SK-N-SH (cell line): ENCODE measurements around the gene ZNF804B. TPM values are rescaled to one million over a fixed set of nuclear protein-coding genes. Genes with fewer than 3 reads are reported as not detected.

Source experiments
- CTCF ChIA-PET: fragments of 300-600, 350-600 bp; formaldehyde crosslinking; extraction: SDS; loops from one replicate; lab custom pipeline; 2021; lab: Yijun Ruan, JAX
- POLR2A ChIA-PET: fragments of 350-600 bp; sonication (Branson Sonifier 250); formaldehyde crosslinking; extraction: SDS; loops from one replicate; lab custom pipeline; 2020; ENCODE audit warnings: antibody characterized with exemption, inconsistent platforms; lab: Yijun Ruan, JAX
- DNase-seq: peaks from one replicate; pipeline ENCODE4 v3.0.0; 2012
- H2AFZ ChIP-seq: fragments of 200-600 bp; sonication (generic); 2 replicates; pipeline ENCODE4 v1.8.1; 2016; ENCODE audit warnings: antibody characterized with exemption, mild to moderate bottlenecking, low read depth
- H3F3A ChIP-seq: fragments of 200-600 bp; sonication (generic); replicated peaks from 2 replicates; pipeline ENCODE3; 2016; ENCODE audit warnings: antibody characterized with exemption, mild to moderate bottlenecking; ENCODE audit not compliant: insufficient read depth
- H3K27ac ChIP-seq, 2 experiments: fragments of 200-500 bp in 1 of 2; fragments of 200-600 bp in 1 of 2; sonication (Bioruptor generic) in 1 of 2; sonication (generic), shearing (Covaris generic) in 1 of 2; 2 replicates each; pipeline versions ENCODE4 v1.5.1 to v1.6.1; 2014 to 2016; ENCODE audit warnings: low read depth in 2 of 2, inconsistent platforms in 1 of 2, low read length in 1 of 2, mild to moderate bottlenecking in 1 of 2, mixed read lengths in 1 of 2
- H3K27me3 ChIP-seq: fragments of 200-600 bp; sonication (generic), shearing (Covaris generic); 2 replicates; pipeline ENCODE4 v1.6.1; 2016; ENCODE audit warnings: mixed run types; ENCODE audit not compliant: insufficient read depth
- H3K36me3 ChIP-seq, 2 experiments: fragments of 200-500 bp in 1 of 2; fragments of 200-600 bp in 1 of 2; sonication (Bioruptor generic) in 1 of 2; sonication (generic) in 1 of 2; replicated peaks in 1 of 2; 2 replicates each; pipeline versions ENCODE3 to v1.5.1; 2014 to 2016; ENCODE audit warnings: low read length in 1 of 2, mild to moderate bottlenecking in 1 of 2; ENCODE audit not compliant: insufficient read depth in 2 of 2, control insufficient read depth in 1 of 2
- H3K4me1 ChIP-seq, 2 experiments: fragments of 200-500 bp in 1 of 2; fragments of 200-600 bp in 1 of 2; sonication (Bioruptor generic) in 1 of 2; sonication (generic), shearing (Covaris generic) in 1 of 2; 2 replicates each; pipeline versions ENCODE4 v1.5.1 to v1.6.1; 2014 to 2016; ENCODE audit warnings: low read depth in 1 of 2, low read length in 1 of 2, mixed run types in 1 of 2; ENCODE audit not compliant: insufficient read depth in 2 of 2, control insufficient read depth in 1 of 2
- H3K4me2 ChIP-seq: fragments of 200-600 bp; sonication (generic), shearing (Covaris generic); 2 replicates; pipeline ENCODE4 v1.6.1; 2017; ENCODE audit warnings: mixed run types
- H3K4me3 ChIP-seq, 2 experiments: fragments of 200-500 bp in 1 of 2; fragments of 200-600 bp in 1 of 2; sonication (Bioruptor generic) in 1 of 2; sonication (generic), shearing (Covaris generic) in 1 of 2; 2 replicates each; pipeline versions ENCODE4 v1.5.1 to v1.8.1; 2014 to 2016; ENCODE audit warnings: low read depth in 2 of 2, inconsistent platforms in 1 of 2, low read length in 1 of 2, mild to moderate bottlenecking in 1 of 2, mixed read lengths in 1 of 2, moderate library complexity in 1 of 2
- H3K79me2 ChIP-seq: fragments of 200-600 bp; sonication (generic); 2 replicates; pipeline ENCODE4 v1.8.1; 2017; ENCODE audit warnings: mild to moderate bottlenecking; ENCODE audit not compliant: insufficient read depth
- H3K9ac ChIP-seq: fragments of 200-600 bp; sonication (generic); 2 replicates; pipeline ENCODE4 v1.6.1; 2017; ENCODE audit warnings: mixed run types
- H3K9me2 ChIP-seq: fragments of 200-600 bp; sonication (generic); 2 replicates; pipeline ENCODE4 v1.6.1; 2017; ENCODE audit warnings: mixed run types
- H3K9me3 ChIP-seq: fragments of 200-600 bp; sonication (generic); 2 replicates; pipeline ENCODE4 v1.6.1; 2017; ENCODE audit warnings: mixed run types, mild to moderate bottlenecking, moderate library complexity
- H4K20me1 ChIP-seq: fragments of 200-600 bp; sonication (generic); 2 replicates; pipeline ENCODE4 v1.6.1; 2017; ENCODE audit warnings: mild to moderate bottlenecking, mixed run types; ENCODE audit not compliant: insufficient read depth
- CHD2 ChIP-seq: fragments of 150-350 bp; IDR thresholded peaks from 2 replicates; pipeline ENCODE4 v1.6.1; 2018; ENCODE audit warnings: low read length; ENCODE audit not compliant: partially characterized antibody
- ELF1 ChIP-seq: IDR thresholded peaks from 2 replicates; pipeline ENCODE4 v1.4.0; 2012
- FOSL2 ChIP-seq: IDR thresholded peaks from 2 replicates; pipeline ENCODE4 v1.4.0; 2012; ENCODE audit warnings: low read depth, mild to moderate bottlenecking, moderate library complexity, borderline replicate concordance
- FOXM1 ChIP-seq: IDR thresholded peaks from 2 replicates; pipeline ENCODE4 v1.4.0; 2012; ENCODE audit warnings: low read depth, mild to moderate bottlenecking
- GABPA ChIP-seq: IDR thresholded peaks from 2 replicates; pipeline ENCODE4 v1.4.0; 2012; ENCODE audit warnings: low read depth, mild to moderate bottlenecking
- MEF2A ChIP-seq: IDR thresholded peaks from 2 replicates; pipeline ENCODE4 v1.4.0; 2012; ENCODE audit warnings: low read depth, borderline replicate concordance
- MXI1 ChIP-seq: IDR thresholded peaks from 2 replicates; pipeline ENCODE4 v1.6.1; 2012; ENCODE audit warnings: mild to moderate bottlenecking, low read depth, low read length, improper control_type of control experiment
- RAD21 ChIP-seq: IDR thresholded peaks from 2 replicates; pipeline ENCODE4 v1.6.1; 2012; ENCODE audit warnings: mild to moderate bottlenecking, low read length
- TCF12 ChIP-seq: IDR thresholded peaks from 2 replicates; pipeline ENCODE4 v1.4.0; 2012
- WGBS: methylation state at CpG from one replicate; pipeline ENCODE4 v1.1.6; 2017; ENCODE audit warnings: low lambda C conversion rate; 5-methylcytosine and 5-hydroxymethylcytosine counted together
- polyA plus RNA-seq, 3 experiments: library from polyadenylated mRNA; depleted of rRNA; stranded (reverse); fragments of >200 nt; gene quantifications; 2 replicates each; pipeline ENCODE4 v1.2.3, GENCODE V29; 2012
- TF ChIP-seq, protein P1 (sequence below): IDR thresholded peaks from 2 replicates; pipeline ENCODE4 v1.4.0; 2012; ENCODE audit warnings: low read depth
- TF ChIP-seq, protein P2 (sequence below): IDR thresholded peaks from 2 replicates; pipeline ENCODE4 v1.6.1; 2012; ENCODE audit warnings: mild to moderate bottlenecking, low read depth, low read length, moderate library complexity
- TF ChIP-seq, protein P3 (sequence below): IDR thresholded peaks from 2 replicates; pipeline ENCODE4 v1.4.0; 2012; ENCODE audit warnings: low read depth, borderline replicate concordance
- TF ChIP-seq, protein P4 (sequence below): IDR thresholded peaks from 2 replicates; pipeline ENCODE4 v1.4.0; 2012; ENCODE audit warnings: low read depth, borderline replicate concordance

ZNF804B gene
- polyA plus RNA-seq, 1 of the 3 experiments (the other 2 are of a cell fraction), result not detected

DNA sequence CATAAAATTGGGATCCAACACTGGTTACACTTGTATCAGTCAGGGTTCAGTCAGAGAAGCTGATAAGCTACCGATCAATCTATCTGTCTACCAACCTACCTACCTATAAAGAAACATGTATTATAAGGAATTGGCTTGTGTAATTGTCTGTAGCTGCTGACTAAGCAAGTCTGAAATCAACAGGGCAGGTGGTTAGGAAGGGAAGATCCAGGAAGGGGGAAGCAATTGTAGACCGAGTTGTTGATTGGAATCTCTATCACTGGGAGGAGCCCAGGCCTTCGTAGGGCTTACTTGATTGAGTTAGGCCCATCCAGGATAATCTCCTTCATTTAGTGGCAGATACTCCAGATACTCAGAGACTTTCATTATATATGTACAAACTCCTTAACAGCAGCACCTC is 307.5 kb downstream of the ZNF804B start:
- 9% methylated on average over 3 of the region's 3 CpGs for WGBS
- Histone ChIP-seq H3K27me3 (no peaks in the 10 kb centered on the region), H3K27ac (no peak overlapping the region), H3K9ac (no peak overlapping the region), H4K20me1 (no peaks in the 10 kb centered on the region), H3K4me2 (no peak overlapping the region), H2AFZ (no peak overlapping the region), H3K79me2 (no peaks in the 10 kb centered on the region), H3K9me2 (no peaks in the 10 kb centered on the region), H3K36me3 (no peaks in the 10 kb centered on the region), H3F3A (no peaks in the 10 kb centered on the region), H3K4me3 (no peak overlapping the region), H3K9me3 (no peaks in the 10 kb centered on the region), H3K4me1 (no peaks in the 10 kb centered on the region)
- no peak for DNase-seq
- ChIA-PET POLR2A (no interaction called here), CTCF (no interaction called here)
- TF ChIP-seq, protein P1, sequence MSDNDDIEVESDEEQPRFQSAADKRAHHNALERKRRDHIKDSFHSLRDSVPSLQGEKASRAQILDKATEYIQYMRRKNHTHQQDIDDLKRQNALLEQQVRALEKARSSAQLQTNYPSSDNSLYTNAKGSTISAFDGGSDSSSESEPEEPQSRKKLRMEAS, result no peak
- TF ChIP-seq, protein P2, sequence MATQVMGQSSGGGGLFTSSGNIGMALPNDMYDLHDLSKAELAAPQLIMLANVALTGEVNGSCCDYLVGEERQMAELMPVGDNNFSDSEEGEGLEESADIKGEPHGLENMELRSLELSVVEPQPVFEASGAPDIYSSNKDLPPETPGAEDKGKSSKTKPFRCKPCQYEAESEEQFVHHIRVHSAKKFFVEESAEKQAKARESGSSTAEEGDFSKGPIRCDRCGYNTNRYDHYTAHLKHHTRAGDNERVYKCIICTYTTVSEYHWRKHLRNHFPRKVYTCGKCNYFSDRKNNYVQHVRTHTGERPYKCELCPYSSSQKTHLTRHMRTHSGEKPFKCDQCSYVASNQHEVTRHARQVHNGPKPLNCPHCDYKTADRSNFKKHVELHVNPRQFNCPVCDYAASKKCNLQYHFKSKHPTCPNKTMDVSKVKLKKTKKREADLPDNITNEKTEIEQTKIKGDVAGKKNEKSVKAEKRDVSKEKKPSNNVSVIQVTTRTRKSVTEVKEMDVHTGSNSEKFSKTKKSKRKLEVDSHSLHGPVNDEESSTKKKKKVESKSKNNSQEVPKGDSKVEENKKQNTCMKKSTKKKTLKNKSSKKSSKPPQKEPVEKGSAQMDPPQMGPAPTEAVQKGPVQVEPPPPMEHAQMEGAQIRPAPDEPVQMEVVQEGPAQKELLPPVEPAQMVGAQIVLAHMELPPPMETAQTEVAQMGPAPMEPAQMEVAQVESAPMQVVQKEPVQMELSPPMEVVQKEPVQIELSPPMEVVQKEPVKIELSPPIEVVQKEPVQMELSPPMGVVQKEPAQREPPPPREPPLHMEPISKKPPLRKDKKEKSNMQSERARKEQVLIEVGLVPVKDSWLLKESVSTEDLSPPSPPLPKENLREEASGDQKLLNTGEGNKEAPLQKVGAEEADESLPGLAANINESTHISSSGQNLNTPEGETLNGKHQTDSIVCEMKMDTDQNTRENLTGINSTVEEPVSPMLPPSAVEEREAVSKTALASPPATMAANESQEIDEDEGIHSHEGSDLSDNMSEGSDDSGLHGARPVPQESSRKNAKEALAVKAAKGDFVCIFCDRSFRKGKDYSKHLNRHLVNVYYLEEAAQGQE, result no peak
- TF ChIP-seq, protein P3, sequence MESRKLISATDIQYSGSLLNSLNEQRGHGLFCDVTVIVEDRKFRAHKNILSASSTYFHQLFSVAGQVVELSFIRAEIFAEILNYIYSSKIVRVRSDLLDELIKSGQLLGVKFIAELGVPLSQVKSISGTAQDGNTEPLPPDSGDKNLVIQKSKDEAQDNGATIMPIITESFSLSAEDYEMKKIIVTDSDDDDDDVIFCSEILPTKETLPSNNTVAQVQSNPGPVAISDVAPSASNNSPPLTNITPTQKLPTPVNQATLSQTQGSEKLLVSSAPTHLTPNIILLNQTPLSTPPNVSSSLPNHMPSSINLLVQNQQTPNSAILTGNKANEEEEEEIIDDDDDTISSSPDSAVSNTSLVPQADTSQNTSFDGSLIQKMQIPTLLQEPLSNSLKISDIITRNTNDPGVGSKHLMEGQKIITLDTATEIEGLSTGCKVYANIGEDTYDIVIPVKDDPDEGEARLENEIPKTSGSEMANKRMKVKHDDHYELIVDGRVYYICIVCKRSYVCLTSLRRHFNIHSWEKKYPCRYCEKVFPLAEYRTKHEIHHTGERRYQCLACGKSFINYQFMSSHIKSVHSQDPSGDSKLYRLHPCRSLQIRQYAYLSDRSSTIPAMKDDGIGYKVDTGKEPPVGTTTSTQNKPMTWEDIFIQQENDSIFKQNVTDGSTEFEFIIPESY, result no peak
- TF ChIP-seq TCF12, result no peak
- TF ChIP-seq MEF2A, result no peak
- TF ChIP-seq, protein P4, sequence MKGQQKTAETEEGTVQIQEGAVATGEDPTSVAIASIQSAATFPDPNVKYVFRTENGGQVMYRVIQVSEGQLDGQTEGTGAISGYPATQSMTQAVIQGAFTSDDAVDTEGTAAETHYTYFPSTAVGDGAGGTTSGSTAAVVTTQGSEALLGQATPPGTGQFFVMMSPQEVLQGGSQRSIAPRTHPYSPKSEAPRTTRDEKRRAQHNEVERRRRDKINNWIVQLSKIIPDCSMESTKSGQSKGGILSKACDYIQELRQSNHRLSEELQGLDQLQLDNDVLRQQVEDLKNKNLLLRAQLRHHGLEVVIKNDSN, result no peak
- TF ChIP-seq CHD2, result no peak
- no peak for TF ChIP-seq ELF1
- no peak for TF ChIP-seq FOSL2
- no peak for TF ChIP-seq MXI1
- no peak for TF ChIP-seq GABPA
- TF ChIP-seq RAD21, result no peak
- TF ChIP-seq FOXM1, result no peak
